IPS DF 6.9 (cell line): Measurements from ENCODE around the gene C1QTNF4.
A peak's percentile ranks its signal among the peaks of the same experiment; 100 is the strongest.
"Not testable (repeated sequence)": the region's sequence is repeated elsewhere in the genome, so short reads cannot be mapped to it uniquely, and the experiment has no call there.

Experiments used
- DNase-seq: peaks from one replicate; pipeline ENCODE4 v3.0.0-alpha.2; 2013; ENCODE audit warnings: low read depth, low spot score
- H3K27ac ChIP-seq: one replicate; pipeline ENCODE4 v1.5.1; 2013; ENCODE audit warnings: low read length, control low read depth
- H3K27me3 ChIP-seq: 2 replicates; pipeline ENCODE4 v1.6.1; 2013; ENCODE audit warnings: mild to moderate bottlenecking, low read length; ENCODE audit not compliant: control insufficient read depth, insufficient read depth
- H3K36me3 ChIP-seq: 2 replicates; pipeline ENCODE4 v1.6.1; 2013; ENCODE audit warnings: low read length; ENCODE audit not compliant: control insufficient read depth, insufficient read depth
- H3K4me1 ChIP-seq: 2 replicates; pipeline ENCODE4 v1.6.1; 2013; ENCODE audit warnings: low read length; ENCODE audit not compliant: control insufficient read depth, insufficient read depth
- H3K4me3 ChIP-seq: 2 replicates; pipeline ENCODE4 v1.5.1; 2013; ENCODE audit warnings: mild to moderate bottlenecking, low read length
- H3K9me3 ChIP-seq: 2 replicates; pipeline ENCODE4 v1.6.1; 2013; ENCODE audit warnings: low read length, inconsistent platforms; ENCODE audit not compliant: control insufficient read depth, insufficient read depth
- WGBS: extraction: QIAGEN DNeasy Blood & Tissue Kit; methylation state at CpG from one replicate; pipeline ENCODE4 v1.1.7; 2013; ENCODE audit warnings: mixed read lengths, missing lambda C conversion rate; ENCODE audit not compliant: insufficient read length, insufficient coverage; 5-methylcytosine and 5-hydroxymethylcytosine counted together

Gene C1QTNF4

GRCh38 chr11:47593934-47594855 is at the start of gene C1QTNF4:
Gene C1QTNF4, minus strand, starts transcription at chr11:47594411. Its CDS starts 3,601 bp downstream, at chr11:47590810.
- H3K4me1 ChIP-seq = peaks cover 3% of the 10 kb centered on the region; the same call in 1 of the 2 replicates
- peak within 1 kb of the TSS; percentile 71; the same call in 1 of the 2 replicates for H3K4me3 ChIP-seq
- no peaks in the 10 kb centered on the region for H3K36me3 ChIP-seq
- 100% methylated on average over 1 of the region's 48 CpGs for WGBS
- no peak for DNase-seq
- peaks cover 25% of the 10 kb centered on the region; the same call in 1 of the 2 replicates for H3K27me3 ChIP-seq
- no peak within 1 kb of the TSS for H3K27ac ChIP-seq
- H3K9me3 ChIP-seq = no peaks in the 10 kb centered on the region

- Histone ChIP-seq H3K9me3 (no peaks in the 10 kb centered on the region), H3K36me3 (peaks cover 2% of the 10 kb centered on the region; the same call in 1 of the 2 replicates), H3K27ac (no peak within 1 kb of the TSS), H3K27me3 (no peaks in the 10 kb centered on the region), H3K4me1 (no peaks in the 10 kb centered on the region), H3K4me3 (peak within 1 kb of the TSS; percentile 91)
- peak; percentile 88 for DNase-seq
- no CpG with 5 or more reads among the region's 78 CpGs for WGBS
These were observed 48.1 kb upstream of the C1QTNF4 start, which contains the start of gene MTCH2 for GRCh38 chr11:47642099-47642855. Gene MTCH2, minus strand, starts transcription at chr11:47642559. Its CDS starts 94 bp downstream, at chr11:47642465.

- no CpG with 5 or more reads among the region's 14 CpGs for WGBS
- peak overlapping the region; percentile 91 for H3K4me3 ChIP-seq
- H3K4me1 ChIP-seq = no peaks in the 10 kb centered on the region
- H3K27ac ChIP-seq = no peak overlapping the region
- no peaks in the 10 kb centered on the region for H3K27me3 ChIP-seq
- H3K36me3 ChIP-seq = peaks cover 2% of the 10 kb centered on the region; the same call in 1 of the 2 replicates
- no peak for DNase-seq
- no peaks in the 10 kb centered on the region for H3K9me3 ChIP-seq
These were observed 47.4 kb upstream of the C1QTNF4 start for GRCh38 chr11:47641600-47642098.

- not testable (repeated sequence) for H3K27ac ChIP-seq, H3K4me1 ChIP-seq, DNase-seq, H3K4me3 ChIP-seq, H3K27me3 ChIP-seq, H3K9me3 ChIP-seq, H3K36me3 ChIP-seq
- no CpG with 5 or more reads among the region's 6 CpGs for WGBS
These were observed 46.3 kb upstream of the C1QTNF4 start for GRCh38 chr11:47640506-47640905.

GRCh38 chr11:47636331-47636730 is 42.1 kb upstream of the C1QTNF4 start:
- H3K9me3 ChIP-seq, H3K27me3 ChIP-seq, DNase-seq, H3K4me1 ChIP-seq, H3K27ac ChIP-seq, H3K4me3 ChIP-seq, H3K36me3 ChIP-seq: not testable (repeated sequence)
- no CpG with 5 or more reads among the region's 11 CpGs for WGBS

GRCh38 chr11:47631473-47631872 is 37.3 kb upstream of the C1QTNF4 start:
- no CpG with 5 or more reads among the region's 5 CpGs for WGBS
- peaks cover 4% of the 10 kb centered on the region; the same call in 1 of the 2 replicates for H3K36me3 ChIP-seq
- no peaks in the 10 kb centered on the region for H3K9me3 ChIP-seq
- no peak for DNase-seq
- H3K4me3 ChIP-seq = no peak overlapping the region
- no peaks in the 10 kb centered on the region for H3K4me1 ChIP-seq
- H3K27ac ChIP-seq = no peak overlapping the region
- no peaks in the 10 kb centered on the region for H3K27me3 ChIP-seq

- Histone ChIP-seq H3K9me3 (no peaks in the 10 kb centered on the region), H3K4me1 (no peaks in the 10 kb centered on the region), H3K36me3 (peaks cover 3% of the 10 kb centered on the region; the same call in 1 of the 2 replicates), H3K4me3 (no peak overlapping the region), H3K27me3 (no peaks in the 10 kb centered on the region), H3K27ac (no peak overlapping the region)
- no peak for DNase-seq
- no CpG with 5 or more reads among the region's 4 CpGs for WGBS
These were observed 33.8 kb upstream of the C1QTNF4 start for GRCh38 chr11:47628026-47628425.

- WGBS = no CpG with 5 or more reads among the region's 8 CpGs
- DNase-seq = no peak
- Histone ChIP-seq H3K27ac (no peak overlapping the region), H3K27me3 (no peaks in the 10 kb centered on the region), H3K36me3 (peaks cover 7% of the 10 kb centered on the region; the same call in 1 of the 2 replicates), H3K4me1 (no peaks in the 10 kb centered on the region), H3K9me3 (no peaks in the 10 kb centered on the region), H3K4me3 (no peak overlapping the region)
These were observed 32.0 kb upstream of the C1QTNF4 start for GRCh38 chr11:47626234-47626633.

GRCh38 chr11:47620836-47621378 is 26.7 kb upstream of the C1QTNF4 start:
- H3K27me3 ChIP-seq = no peaks in the 10 kb centered on the region
- no peak for DNase-seq
- no peak overlapping the region for H3K27ac ChIP-seq
- no peak overlapping the region for H3K4me3 ChIP-seq
- no peaks in the 10 kb centered on the region for H3K4me1 ChIP-seq
- no peaks in the 10 kb centered on the region for H3K9me3 ChIP-seq
- H3K36me3 ChIP-seq = peaks cover 15% of the 10 kb centered on the region; the same call in 1 of the 2 replicates
- no CpG with 5 or more reads among the region's 2 CpGs for WGBS

- Histone ChIP-seq H3K4me3 (no peak overlapping the region), H3K36me3 (peaks cover 13% of the 10 kb centered on the region; the same call in 1 of the 2 replicates)
- DNase-seq = no peak
These were observed 23.2 kb upstream of the C1QTNF4 start for GRCh38 chr11:47617417-47617809.

More at GRCh38 chr11:47617417-47617809, 23.2 kb upstream of the C1QTNF4 start:
- Histone ChIP-seq H3K9me3 (no peaks in the 10 kb centered on the region), H3K27ac (no peak overlapping the region), H3K4me1 (no peaks in the 10 kb centered on the region), H3K27me3 (no peaks in the 10 kb centered on the region)
- no CpG with 5 or more reads among the region's 3 CpGs for WGBS
